Parathyroid adenoma (tissue), 2 donors: ENCODE measurements around the gene ARL13B.

Experiments
- H2AFZ ChIP-seq: fragments of 300-600 bp; sonication (generic); one replicate; pipeline ENCODE4 v1.7.0; 2017; ENCODE audit warnings: antibody characterized with exemption, mild to moderate bottlenecking
- H3K27ac ChIP-seq: fragments of 300-600 bp; sonication (generic); one replicate; pipeline ENCODE4 v1.7.0; 2017
- H3K27me3 ChIP-seq: fragments of 300-600 bp; sonication (generic); one replicate; pipeline ENCODE4 v1.7.0; 2017; ENCODE audit warnings: low read length; ENCODE audit not compliant: control insufficient read depth, insufficient read depth
- H3K36me3 ChIP-seq: fragments of 300-600 bp; sonication (generic); one replicate; pipeline ENCODE4 v1.7.0; 2017; ENCODE audit warnings: low read length; ENCODE audit not compliant: control insufficient read depth, insufficient read depth
- H3K4me1 ChIP-seq: fragments of 300-600 bp; sonication (generic); one replicate; pipeline ENCODE4 v1.7.0; 2017; ENCODE audit warnings: control low read depth
- H3K4me2 ChIP-seq: fragments of 300-600 bp; sonication (generic); one replicate; pipeline ENCODE4 v1.7.0; 2017; ENCODE audit warnings: low read length
- H3K4me3 ChIP-seq: fragments of 300-600 bp; sonication (generic); one replicate; pipeline ENCODE4 v1.7.0; 2017; ENCODE audit warnings: low read depth, low read length
- H3K79me2 ChIP-seq: fragments of 300-600 bp; sonication (generic); one replicate; pipeline ENCODE4 v1.7.0; 2017; ENCODE audit warnings: control low read depth
- H3K9ac ChIP-seq: fragments of 300-600 bp; sonication (generic); one replicate; pipeline ENCODE4 v1.7.0; 2017; ENCODE audit warnings: mild to moderate bottlenecking
- H3K9me3 ChIP-seq: fragments of 300-600 bp; sonication (generic); one replicate; pipeline ENCODE4 v1.7.0; 2017; ENCODE audit warnings: low read length; ENCODE audit not compliant: control insufficient read depth
- TF ChIP-seq, protein P1 (sequence below): fragments of 300-600 bp; sonication (generic); IDR thresholded peaks from one replicate; pipeline ENCODE4 v1.7.0; 2017; ENCODE audit warnings: antibody characterized with exemption, mild to moderate bottlenecking
- donor health status: primary hyperparathyroidism.

The ARL13B gene

DNA sequence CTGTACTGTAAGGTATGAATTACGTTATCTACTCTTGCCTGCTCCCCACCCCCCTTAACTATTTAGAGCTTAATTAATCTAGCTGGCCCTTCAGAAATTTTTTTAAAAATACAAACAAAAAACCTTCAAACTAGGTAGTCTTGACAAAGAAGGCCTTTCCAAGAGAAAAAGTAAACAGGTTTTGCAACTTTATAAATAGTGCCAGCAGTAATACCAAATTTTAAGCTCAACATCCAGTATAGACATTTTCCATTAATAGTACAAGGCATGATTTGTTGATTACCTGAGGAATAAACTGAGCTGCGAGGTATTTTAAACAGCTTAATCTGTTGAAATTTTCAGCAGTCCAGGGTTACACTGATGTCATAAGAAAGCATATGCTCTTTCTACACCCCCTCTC lies 28.3 kb downstream of the ARL13B start:
- Histone ChIP-seq H3K4me3 (no peak overlapping the region), H3K27ac (no peak overlapping the region), H3K4me2 (no peak overlapping the region), H2AFZ (no peak overlapping the region), H3K79me2 (no peaks in the 10 kb centered on the region), H3K27me3 (no peaks in the 10 kb centered on the region), H3K9me3 (no peaks in the 10 kb centered on the region), H3K4me1 (peaks cover 2% of the 10 kb centered on the region), H3K9ac (no peak overlapping the region), H3K36me3 (no peaks in the 10 kb centered on the region)
- TF ChIP-seq, protein P1, sequence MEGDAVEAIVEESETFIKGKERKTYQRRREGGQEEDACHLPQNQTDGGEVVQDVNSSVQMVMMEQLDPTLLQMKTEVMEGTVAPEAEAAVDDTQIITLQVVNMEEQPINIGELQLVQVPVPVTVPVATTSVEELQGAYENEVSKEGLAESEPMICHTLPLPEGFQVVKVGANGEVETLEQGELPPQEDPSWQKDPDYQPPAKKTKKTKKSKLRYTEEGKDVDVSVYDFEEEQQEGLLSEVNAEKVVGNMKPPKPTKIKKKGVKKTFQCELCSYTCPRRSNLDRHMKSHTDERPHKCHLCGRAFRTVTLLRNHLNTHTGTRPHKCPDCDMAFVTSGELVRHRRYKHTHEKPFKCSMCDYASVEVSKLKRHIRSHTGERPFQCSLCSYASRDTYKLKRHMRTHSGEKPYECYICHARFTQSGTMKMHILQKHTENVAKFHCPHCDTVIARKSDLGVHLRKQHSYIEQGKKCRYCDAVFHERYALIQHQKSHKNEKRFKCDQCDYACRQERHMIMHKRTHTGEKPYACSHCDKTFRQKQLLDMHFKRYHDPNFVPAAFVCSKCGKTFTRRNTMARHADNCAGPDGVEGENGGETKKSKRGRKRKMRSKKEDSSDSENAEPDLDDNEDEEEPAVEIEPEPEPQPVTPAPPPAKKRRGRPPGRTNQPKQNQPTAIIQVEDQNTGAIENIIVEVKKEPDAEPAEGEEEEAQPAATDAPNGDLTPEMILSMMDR, result no peak

DNA sequence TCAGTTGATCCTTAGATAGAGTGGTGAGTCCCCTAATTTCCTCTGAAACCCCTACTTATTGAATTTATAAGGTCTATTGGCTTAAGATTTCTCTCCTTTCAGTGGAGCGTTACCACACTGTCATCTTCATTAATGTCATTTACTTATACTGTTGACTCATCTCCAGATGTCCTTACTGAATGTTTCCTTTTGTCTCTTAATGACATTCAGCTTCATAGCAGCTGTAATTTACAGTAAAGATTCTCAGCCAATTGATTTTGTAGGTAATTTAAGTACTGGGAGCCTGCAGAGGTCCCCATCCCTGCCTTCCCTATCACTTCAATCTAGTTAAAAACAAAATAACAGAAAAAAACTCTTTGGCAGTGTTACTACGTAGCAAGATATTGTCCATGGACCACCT lies 29.7 kb downstream of the ARL13B start:
- Histone ChIP-seq H3K36me3 (no peaks in the 10 kb centered on the region), H3K4me1 (peaks cover 2% of the 10 kb centered on the region), H3K9me3 (no peaks in the 10 kb centered on the region), H3K4me2 (no peak overlapping the region), H2AFZ (no peak overlapping the region), H3K4me3 (no peak overlapping the region), H3K27me3 (no peaks in the 10 kb centered on the region), H3K27ac (no peak overlapping the region), H3K79me2 (no peaks in the 10 kb centered on the region), H3K9ac (no peak overlapping the region)
- TF ChIP-seq, protein P1, result no peak

DNA sequence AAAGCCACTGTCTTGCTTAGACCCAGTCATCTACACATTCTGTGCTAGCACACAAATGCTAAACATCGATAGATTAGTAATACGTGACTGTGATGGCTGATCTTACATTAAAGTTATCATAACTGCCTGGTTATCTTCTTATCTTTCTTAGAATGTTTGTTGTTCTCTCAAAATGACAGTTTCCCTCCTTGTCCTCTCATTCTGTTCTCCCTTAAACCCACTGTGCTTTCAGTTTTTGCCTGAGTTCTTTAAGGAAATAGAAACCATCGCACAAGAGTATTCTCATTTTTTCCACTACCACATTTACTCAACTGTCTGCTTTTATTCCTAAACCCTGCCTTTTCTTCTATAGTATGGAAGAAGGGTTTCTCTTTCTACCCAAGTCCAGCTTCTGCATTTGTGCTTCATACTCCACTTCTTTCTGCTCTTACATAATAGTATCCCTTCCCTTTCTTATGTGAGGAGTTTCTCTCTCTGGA lies 31.3 kb downstream of the ARL13B start:
- H3K9me3 ChIP-seq, result no peaks in the 10 kb centered on the region
- no peaks in the 10 kb centered on the region for H3K79me2 ChIP-seq
- no peak overlapping the region for H3K4me3 ChIP-seq
- H3K27me3 ChIP-seq, result no peaks in the 10 kb centered on the region
- H3K4me2 ChIP-seq, result no peak overlapping the region
- H3K9ac ChIP-seq, result no peak overlapping the region
- no peak overlapping the region for H2AFZ ChIP-seq
- no peaks in the 10 kb centered on the region for H3K36me3 ChIP-seq
- TF ChIP-seq, protein P1, result no peak
- H3K4me1 ChIP-seq, result peaks cover 2% of the 10 kb centered on the region
- H3K27ac ChIP-seq, result no peak overlapping the region

DNA sequence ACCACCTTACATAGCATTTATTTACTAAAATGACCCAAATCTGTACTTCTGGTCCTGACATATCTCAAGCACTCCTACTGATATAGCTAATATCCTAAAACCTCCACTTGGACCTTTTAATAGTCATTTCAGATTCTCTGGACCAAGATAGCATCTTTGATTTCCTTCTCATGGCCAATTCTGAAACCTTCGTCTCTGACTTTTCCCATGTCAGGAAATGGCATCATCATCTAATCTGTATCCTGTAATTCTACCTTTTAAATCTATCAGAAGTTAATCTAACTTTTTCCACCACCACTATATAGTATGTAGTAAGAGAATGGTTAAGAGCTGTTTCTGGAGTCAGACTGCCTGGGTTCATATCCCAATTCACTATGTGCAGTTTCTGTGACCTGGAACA lies 32.2 kb downstream of the ARL13B start:
- Histone ChIP-seq H3K27me3 (no peaks in the 10 kb centered on the region), H3K79me2 (no peaks in the 10 kb centered on the region), H3K4me2 (no peak overlapping the region), H3K4me1 (peaks cover under 1% of the 10 kb centered on the region), H3K9me3 (no peaks in the 10 kb centered on the region), H3K36me3 (no peaks in the 10 kb centered on the region), H3K27ac (no peak overlapping the region), H2AFZ (no peak overlapping the region), H3K4me3 (no peak overlapping the region), H3K9ac (no peak overlapping the region)
- TF ChIP-seq, protein P1, result no peak

DNA sequence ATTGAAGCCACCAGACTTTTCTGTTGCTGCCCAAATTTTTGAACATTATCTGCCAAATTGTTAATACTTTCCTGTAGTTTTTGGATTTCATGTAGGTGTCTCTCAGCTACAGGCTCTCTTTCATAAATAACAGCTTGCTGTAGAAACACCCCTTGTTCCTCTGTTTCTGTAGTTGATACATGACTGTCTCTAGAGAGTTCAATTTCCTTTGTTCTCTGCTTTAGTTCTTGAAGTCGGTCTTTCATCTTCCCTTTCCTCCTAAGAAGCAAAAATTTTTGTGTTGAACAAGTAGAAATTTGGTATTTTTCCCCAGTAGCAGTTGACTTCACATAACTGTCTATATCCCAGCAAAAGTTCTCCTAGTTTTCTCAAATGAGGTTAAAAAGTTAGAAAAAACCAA lies 35.1 kb downstream of the ARL13B start:
- Histone ChIP-seq H3K9me3 (no peaks in the 10 kb centered on the region), H3K4me2 (no peak overlapping the region), H3K27ac (no peak overlapping the region), H3K79me2 (no peaks in the 10 kb centered on the region), H3K9ac (no peak overlapping the region), H3K27me3 (no peaks in the 10 kb centered on the region), H3K4me3 (no peak overlapping the region), H3K36me3 (no peaks in the 10 kb centered on the region), H2AFZ (no peak overlapping the region), H3K4me1 (no peaks in the 10 kb centered on the region)
- TF ChIP-seq, protein P1, result no peak
